Vagina (tissue), 2 donors: ENCODE measurements around the gene DICER1.

ENCODE experiments used
- POLR2A ChIP-seq, 2 donors: fragments of 450-650 bp; IDR thresholded peaks; one replicate each; pipeline ENCODE4 v1.6.1; 2017; ENCODE audit warnings: antibody characterized with exemption in 2 of 2, mild to moderate bottlenecking in 2 of 2, moderate library complexity in 2 of 2
- POLR2AphosphoS5 ChIP-seq, 2 donors: sonication (generic); formaldehyde crosslinking; IDR thresholded peaks; one replicate each; pipeline ENCODE4 v1.9.0; 2017; ENCODE audit warnings: antibody characterized with exemption in 2 of 2, mild to moderate bottlenecking in 2 of 2, low read depth in 1 of 2; ENCODE audit not compliant: insufficient read depth in 1 of 2
- TF ChIP-seq, protein P1 (sequence below), 3 experiments: fragments of 450-650 bp in 2 of 3; fragments of 200-600 bp in 1 of 3; sonication (generic) in 1 of 3; IDR thresholded peaks; one replicate each; pipeline ENCODE4 v1.5.1; 2017 to 2019; ENCODE audit warnings: antibody characterized with exemption in 3 of 3, mild to moderate bottlenecking in 2 of 3, moderate library complexity in 2 of 3

DNA sequence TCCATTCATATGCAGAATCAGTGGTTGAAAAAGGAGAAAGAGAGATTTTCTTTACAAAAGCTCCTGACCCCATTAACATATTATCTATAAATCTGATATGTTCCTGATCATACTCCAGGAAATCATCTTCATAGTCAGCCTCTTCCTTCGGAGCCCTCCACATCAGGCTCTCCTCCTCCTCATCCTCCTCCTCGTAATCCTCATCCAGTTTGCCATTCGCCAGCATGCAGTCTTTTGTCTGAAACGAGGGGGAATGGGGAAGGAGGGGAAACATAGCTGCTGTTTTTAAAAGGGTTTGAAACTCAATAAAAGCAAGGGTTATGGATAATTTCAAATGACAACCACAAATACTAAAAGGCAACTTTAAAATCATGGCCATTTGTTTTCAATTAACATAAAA is 60.9 kb downstream of the DICER1 start:
- TF ChIP-seq, protein P1, sequence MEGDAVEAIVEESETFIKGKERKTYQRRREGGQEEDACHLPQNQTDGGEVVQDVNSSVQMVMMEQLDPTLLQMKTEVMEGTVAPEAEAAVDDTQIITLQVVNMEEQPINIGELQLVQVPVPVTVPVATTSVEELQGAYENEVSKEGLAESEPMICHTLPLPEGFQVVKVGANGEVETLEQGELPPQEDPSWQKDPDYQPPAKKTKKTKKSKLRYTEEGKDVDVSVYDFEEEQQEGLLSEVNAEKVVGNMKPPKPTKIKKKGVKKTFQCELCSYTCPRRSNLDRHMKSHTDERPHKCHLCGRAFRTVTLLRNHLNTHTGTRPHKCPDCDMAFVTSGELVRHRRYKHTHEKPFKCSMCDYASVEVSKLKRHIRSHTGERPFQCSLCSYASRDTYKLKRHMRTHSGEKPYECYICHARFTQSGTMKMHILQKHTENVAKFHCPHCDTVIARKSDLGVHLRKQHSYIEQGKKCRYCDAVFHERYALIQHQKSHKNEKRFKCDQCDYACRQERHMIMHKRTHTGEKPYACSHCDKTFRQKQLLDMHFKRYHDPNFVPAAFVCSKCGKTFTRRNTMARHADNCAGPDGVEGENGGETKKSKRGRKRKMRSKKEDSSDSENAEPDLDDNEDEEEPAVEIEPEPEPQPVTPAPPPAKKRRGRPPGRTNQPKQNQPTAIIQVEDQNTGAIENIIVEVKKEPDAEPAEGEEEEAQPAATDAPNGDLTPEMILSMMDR (IDR thresholded peaks at IDR 0.05): no peak
- TF ChIP-seq POLR2A (IDR thresholded peaks at IDR 0.05) (no peak), POLR2AphosphoS5 (IDR thresholded peaks at IDR 0.05; ENCODE audit: insufficient read depth in 1 of 2, low read depth in 1 of 2) (no peak)
